Neural progenitor cell (in vitro differentiated cells): ENCODE measurements around the gene CNGA2.

ENCODE experiments used
- EZH2 ChIP-seq: fragments of 200-600 bp; sonication (generic); IDR thresholded peaks from 2 replicates; pipeline ENCODE4 v1.6.1; 2017; ENCODE audit warnings: antibody characterized with exemption, mild to moderate bottlenecking, moderate library complexity
- TF ChIP-seq, protein P1 (sequence below): fragments of 200-600 bp; sonication (generic); IDR thresholded peaks from 2 replicates; pipeline ENCODE4 v1.5.1; 2017; ENCODE audit warnings: antibody characterized with exemption, mild to moderate bottlenecking

DNA sequence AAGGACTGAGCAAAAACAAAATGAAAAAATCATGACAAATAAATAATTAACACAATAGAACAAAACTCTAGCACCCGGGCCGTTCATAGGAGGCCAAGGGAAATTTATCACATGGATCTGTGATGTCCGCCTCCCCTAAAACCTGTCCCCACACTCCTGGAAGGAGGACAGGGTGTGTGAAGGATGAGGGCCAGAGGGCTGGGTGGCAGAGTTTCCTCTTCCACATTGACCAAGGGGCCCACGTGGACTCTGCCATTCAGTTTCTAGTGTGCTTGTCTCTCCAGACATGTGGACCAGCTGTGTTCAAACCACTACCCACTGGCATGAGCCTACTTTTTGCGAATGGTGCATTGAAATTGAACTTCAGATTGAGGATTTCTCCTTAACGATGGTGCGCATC is 33.0 kb upstream of the CNGA2 start:
- TF ChIP-seq, protein P1, sequence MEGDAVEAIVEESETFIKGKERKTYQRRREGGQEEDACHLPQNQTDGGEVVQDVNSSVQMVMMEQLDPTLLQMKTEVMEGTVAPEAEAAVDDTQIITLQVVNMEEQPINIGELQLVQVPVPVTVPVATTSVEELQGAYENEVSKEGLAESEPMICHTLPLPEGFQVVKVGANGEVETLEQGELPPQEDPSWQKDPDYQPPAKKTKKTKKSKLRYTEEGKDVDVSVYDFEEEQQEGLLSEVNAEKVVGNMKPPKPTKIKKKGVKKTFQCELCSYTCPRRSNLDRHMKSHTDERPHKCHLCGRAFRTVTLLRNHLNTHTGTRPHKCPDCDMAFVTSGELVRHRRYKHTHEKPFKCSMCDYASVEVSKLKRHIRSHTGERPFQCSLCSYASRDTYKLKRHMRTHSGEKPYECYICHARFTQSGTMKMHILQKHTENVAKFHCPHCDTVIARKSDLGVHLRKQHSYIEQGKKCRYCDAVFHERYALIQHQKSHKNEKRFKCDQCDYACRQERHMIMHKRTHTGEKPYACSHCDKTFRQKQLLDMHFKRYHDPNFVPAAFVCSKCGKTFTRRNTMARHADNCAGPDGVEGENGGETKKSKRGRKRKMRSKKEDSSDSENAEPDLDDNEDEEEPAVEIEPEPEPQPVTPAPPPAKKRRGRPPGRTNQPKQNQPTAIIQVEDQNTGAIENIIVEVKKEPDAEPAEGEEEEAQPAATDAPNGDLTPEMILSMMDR, result no peak
- no peak for TF ChIP-seq EZH2
